Body of pancreas (tissue), 4 donors: ENCODE measurements around the gene SMIM32. TPM values are rescaled to one million over a fixed set of nuclear protein-coding genes. Genes with fewer than 3 reads are reported as not detected.

Experiments used
- ATAC-seq: fragments of 150-250 bp; one replicate; pipeline ENCODE4 v1.9.1; 2016
- DNase-seq, 4 donors: peaks; one replicate each; pipeline ENCODE4 v3.0.0-alpha.2; 2019
- H3K27ac ChIP-seq, 4 donors: fragments of 200-600 bp; sonication (generic); 1 replicate in 3 of 4; 2 replicates in 1 of 4; pipeline versions ENCODE4 v1.5.1 to v1.6.1; 2016 to 2019; ENCODE audit warnings: mild to moderate bottlenecking in 1 of 4, mixed read lengths in 1 of 4, moderate library complexity in 1 of 4
- H3K27me3 ChIP-seq, 2 donors: fragments of 200-600 bp; sonication (generic); one replicate each; pipeline ENCODE4 v1.6.0; 2016; ENCODE audit warnings: mild to moderate bottlenecking in 1 of 2
- H3K36me3 ChIP-seq, 2 donors: fragments of 200-600 bp; sonication (generic); replicated peaks in 1 of 2; 2 replicates each; pipeline ENCODE4 v1.5.1; 2016; ENCODE audit warnings: low read depth in 2 of 2; ENCODE audit not compliant: insufficient read depth in 1 of 2
- H3K4me1 ChIP-seq: fragments of 200-600 bp; sonication (generic); one replicate; pipeline ENCODE4 v1.6.0; 2016
- H3K4me3 ChIP-seq, 2 donors: fragments of 200-600 bp; sonication (generic); 1 replicate in 1 of 2; 2 replicates in 1 of 2; pipeline ENCODE4 v1.5.1; 2016 to 2019
- H3K9me3 ChIP-seq, 3 donors: fragments of 200-600 bp; sonication (generic); 1 replicate in 2 of 3; 2 replicates in 1 of 3; pipeline ENCODE4 v1.5.1; 2016
- CTCF ChIP-seq, 7 experiments: fragments of 450-650 bp in 4 of 7; fragments of 200-600 bp in 3 of 7; sonication (generic) in 3 of 7; IDR thresholded peaks; one replicate each; pipeline ENCODE4 v1.5.1; 2016 to 2019; ENCODE audit warnings: antibody characterized with exemption in 7 of 7
- POLR2A ChIP-seq, 3 donors: fragments of 450-650 bp; IDR thresholded peaks; one replicate each; pipeline ENCODE4 v1.6.1; 2016; ENCODE audit warnings: antibody characterized with exemption in 3 of 3, mild to moderate bottlenecking in 2 of 3
- WGBS, 2 donors: methylation state at CpG; one replicate each; pipeline ENCODE4 v1.1.5; 2017; 5-methylcytosine and 5-hydroxymethylcytosine counted together
- intact Hi-C: fragments of 100-400 bp; cut with DNase I; formaldehyde crosslinking; loops from one replicate; pipeline ENCODE4 v1.15.1; 2023
- total RNA-seq, 2 donors: library from RNA; depleted of rRNA; stranded (reverse); fragments of >200 nt; gene quantifications; one replicate each; pipeline ENCODE4 v1.1.0, GENCODE V29; 2016

Gene SMIM32
- total RNA-seq, 2 donors from 2014 or later = 0.78 TPM; not detected in 1

- Histone ChIP-seq H3K27me3 (no peaks in the 10 kb centered on the region), H3K4me1 (no peaks in the 10 kb centered on the region), H3K36me3 (peaks cover 5 to 11% of the 10 kb centered on the region in 2 donors), H3K27ac (no peak overlapping the region), H3K4me3 (no peak overlapping the region), H3K9me3 (no peaks in the 10 kb centered on the region)
- ATAC-seq (no peak), DNase-seq (peak in 1 of 4 donors; percentile 31)
- TF ChIP-seq POLR2A (IDR thresholded peaks at IDR 0.05) (no peak), CTCF (IDR thresholded peaks at IDR 0.05) (peak in 6 of 7 experiments; percentile 31 to 66 (median 62))
- intact Hi-C loops = no loop called here
- WGBS, 2 donors = 96 to 98% methylated on average over 2 of the region's 2 CpGs
Observed at GRCh38 chr5:136174021-136174659, 18.8 kb downstream of the SMIM32 start.

GRCh38 chr5:136169218-136169617 is 23.7 kb downstream of the SMIM32 start:
- Histone ChIP-seq H3K27ac (no peak overlapping the region), H3K9me3 (no peaks in the 10 kb centered on the region), H3K4me3 (no peak overlapping the region), H3K4me1 (no peaks in the 10 kb centered on the region), H3K27me3 (no peaks in the 10 kb centered on the region), H3K36me3 (peaks cover 0 to 5% of the 10 kb centered on the region in 2 donors)
- WGBS, 2 donors = 100% methylated on average over 3 of the region's 3 CpGs
- TF ChIP-seq CTCF (IDR thresholded peaks at IDR 0.05) = no peak
- no peak for TF ChIP-seq POLR2A (IDR thresholded peaks at IDR 0.05)
- ATAC-seq (no peak), DNase-seq (no peak)
- intact Hi-C loops = no loop called here

DNA sequence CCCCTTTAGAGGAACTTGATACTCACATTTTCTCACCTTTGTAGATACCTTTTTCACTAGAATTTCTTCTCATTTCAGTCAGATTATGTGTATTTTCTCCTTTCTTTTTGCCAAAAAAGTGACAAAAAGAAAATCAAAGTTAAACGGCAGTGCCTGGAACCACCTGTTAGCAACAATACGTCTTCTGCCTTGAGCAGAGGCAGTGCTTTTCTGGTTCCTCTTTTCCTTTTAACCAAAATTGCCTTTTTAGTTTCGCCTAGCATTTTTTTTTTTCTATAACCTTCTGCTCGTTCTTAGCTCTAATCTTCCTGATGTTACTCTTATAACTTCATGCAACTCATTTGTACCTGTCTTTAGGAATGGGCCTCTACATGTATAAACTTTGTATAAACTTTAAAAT is 26.1 kb downstream of the SMIM32 start:
- no peak for TF ChIP-seq POLR2A (IDR thresholded peaks at IDR 0.05)
- Histone ChIP-seq H3K4me1 (no peaks in the 10 kb centered on the region), H3K4me3 (no peak overlapping the region), H3K27ac (no peak overlapping the region), H3K27me3 (no peaks in the 10 kb centered on the region), H3K36me3 (peaks cover 0 to 12% of the 10 kb centered on the region in 2 donors), H3K9me3 (no peaks in the 10 kb centered on the region)
- intact Hi-C loops = no loop called here
- 64 to 73% methylated on average over 4 of the region's 4 CpGs for WGBS, 2 donors
- no peak for DNase-seq
- no peak for ATAC-seq

GRCh38 chr5:136164226-136164625 is 28.7 kb downstream of the SMIM32 start:
- Histone ChIP-seq H3K27ac (no peak overlapping the region), H3K36me3 (peaks cover 0 to 10% of the 10 kb centered on the region in 2 donors), H3K27me3 (no peaks in the 10 kb centered on the region), H3K4me3 (no peak overlapping the region), H3K4me1 (peaks cover 4% of the 10 kb centered on the region), H3K9me3 (no peaks in the 10 kb centered on the region)
- DNase-seq (no peak), ATAC-seq (no peak)
- intact Hi-C loops = no loop called here
- TF ChIP-seq POLR2A (IDR thresholded peaks at IDR 0.05) = no peak
- 90 to 100% methylated on average over 1 of the region's 1 CpG for WGBS, 2 donors

GRCh38 chr5:136162008-136162407 is 31.0 kb downstream of the SMIM32 start:
- Histone ChIP-seq H3K27me3 (no peaks in the 10 kb centered on the region), H3K9me3 (no peaks in the 10 kb centered on the region), H3K4me3 (no peak overlapping the region), H3K36me3 (peaks cover 0 to 7% of the 10 kb centered on the region in 2 donors), H3K27ac (no peak overlapping the region), H3K4me1 (peaks cover 4% of the 10 kb centered on the region)
- no peak for TF ChIP-seq CTCF (IDR thresholded peaks at IDR 0.05)
- TF ChIP-seq POLR2A (IDR thresholded peaks at IDR 0.05) = no peak
- intact Hi-C loops = no loop called here
- 48 to 57% methylated on average over 4 of the region's 4 CpGs for WGBS, 2 donors
- ATAC-seq (no peak), DNase-seq (no peak)

GRCh38 chr5:136159457-136159856 is 33.5 kb downstream of the SMIM32 start:
- no peaks in the 10 kb centered on the region for H3K27me3 ChIP-seq
- no peak overlapping the region for H3K27ac ChIP-seq
- TF ChIP-seq CTCF (IDR thresholded peaks at IDR 0.05) = no peak
- DNase-seq (no peak), ATAC-seq (no peak)
- 62 to 66% methylated on average over 3 of the region's 3 CpGs for WGBS, 2 donors
- H3K4me3 ChIP-seq = no peak overlapping the region
- peaks cover 0 to 7% of the 10 kb centered on the region in 2 donors for H3K36me3 ChIP-seq
- H3K4me1 ChIP-seq = peaks cover 4% of the 10 kb centered on the region
- intact Hi-C loops = no loop called here
- H3K9me3 ChIP-seq = no peaks in the 10 kb centered on the region
